ENCODE measurements around the gene PIP5K1B.

The PIP5K1B gene

GRCh38 chr9:68861436-68861835, 156.4 kb downstream of the PIP5K1B start:
- Histone ChIP-seq H3K27ac (no peak overlapping the region), H3K9me3 (ENCODE audit: low read depth, low read length) (no peaks in the 10 kb centered on the region), H3K36me3 (ENCODE audit: insufficient read depth, low read length) (no peaks in the 10 kb centered on the region), H3K9ac (ENCODE audit: insufficient read length) (no peak overlapping the region), H3K4me3 (no peak overlapping the region)
- no peak for DNase-seq (ENCODE audit: low read depth, low spot score)
- TF ChIP-seq EZH2 (IDR thresholded peaks at IDR 0.05), result no peak
- TF ChIP-seq POLR2AphosphoS5 (IDR thresholded peaks at IDR 0.05; ENCODE audit: borderline replicate concordance, low read depth, low read length), result no peak
- no peak for TF ChIP-seq FOXP2 (optimal IDR thresholded peaks at IDR 0.05; ENCODE audit: control extremely low read depth, extremely low read length, insufficient read depth)

DNA sequence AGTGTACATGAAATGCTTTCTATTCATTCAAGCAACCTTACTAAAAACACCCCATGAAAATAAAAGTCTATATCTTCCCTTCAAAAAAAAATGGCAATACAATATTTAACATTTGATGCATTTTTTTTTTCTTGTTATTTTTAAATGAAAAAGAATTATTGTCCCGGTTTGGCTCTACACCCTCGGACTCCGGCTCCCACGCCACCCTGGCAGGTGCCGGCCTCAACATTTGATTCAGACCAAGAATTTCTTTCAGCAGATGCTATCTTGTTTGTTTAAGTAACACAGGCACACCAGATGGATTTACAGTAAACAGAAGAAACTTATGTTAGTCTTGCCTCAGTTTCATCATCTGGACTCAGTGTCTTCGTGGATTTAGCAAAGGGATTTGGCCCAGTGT, 162.0 kb downstream of the PIP5K1B start:
- Histone ChIP-seq H3K36me3 (ENCODE audit: insufficient read depth, low read length) (no peaks in the 10 kb centered on the region), H3K4me3 (no peak overlapping the region), H3K27ac (no peak overlapping the region), H3K9ac (ENCODE audit: insufficient read length) (no peak overlapping the region), H3K9me3 (ENCODE audit: low read depth, low read length) (no peaks in the 10 kb centered on the region)
- TF ChIP-seq EZH2 (IDR thresholded peaks at IDR 0.05) (no peak), FOXP2 (optimal IDR thresholded peaks at IDR 0.05; ENCODE audit: control extremely low read depth, extremely low read length, insufficient read depth) (no peak), POLR2AphosphoS5 (IDR thresholded peaks at IDR 0.05; ENCODE audit: borderline replicate concordance, low read depth, low read length) (no peak)
- DNase-seq (ENCODE audit: low read depth, low spot score), result no peak

- Histone ChIP-seq H3K36me3 (ENCODE audit: insufficient read depth, low read length) (no peaks in the 10 kb centered on the region), H3K9ac (ENCODE audit: insufficient read length) (no peak overlapping the region), H3K4me3 (no peak overlapping the region), H3K27ac (no peak overlapping the region), H3K9me3 (ENCODE audit: low read depth, low read length) (no peaks in the 10 kb centered on the region)
- no peak for DNase-seq (ENCODE audit: low read depth, low spot score)
- TF ChIP-seq POLR2AphosphoS5 (IDR thresholded peaks at IDR 0.05; ENCODE audit: borderline replicate concordance, low read depth, low read length) (no peak), FOXP2 (optimal IDR thresholded peaks at IDR 0.05; ENCODE audit: control extremely low read depth, extremely low read length, insufficient read depth) (no peak), EZH2 (IDR thresholded peaks at IDR 0.05) (no peak)
These were observed 164.0 kb downstream of the PIP5K1B start for GRCh38 chr9:68869022-68869421.

DNA sequence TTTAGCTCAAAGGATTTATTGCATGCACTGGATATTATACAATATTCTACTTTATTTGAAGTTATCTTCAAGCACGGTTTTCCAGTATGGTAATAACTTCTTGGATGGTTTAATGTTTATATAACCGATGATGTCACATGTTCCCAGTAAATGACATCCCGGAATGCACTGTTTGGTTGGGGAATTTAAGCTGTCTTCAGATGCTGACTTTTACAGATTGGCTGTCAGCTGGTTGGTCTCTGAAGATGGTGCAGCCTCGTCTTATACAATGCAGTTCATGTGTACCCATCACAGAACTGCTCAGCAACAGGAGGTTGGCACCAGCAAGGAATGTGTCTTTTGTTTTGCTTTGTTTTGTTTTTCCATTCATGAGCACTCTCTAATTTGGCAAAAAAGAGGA, 165.0 kb downstream of the PIP5K1B start:
- H3K9ac ChIP-seq (ENCODE audit: insufficient read length), result no peak overlapping the region
- no peaks in the 10 kb centered on the region for H3K36me3 ChIP-seq (ENCODE audit: insufficient read depth, low read length)
- H3K9me3 ChIP-seq (ENCODE audit: low read depth, low read length), result no peaks in the 10 kb centered on the region
- TF ChIP-seq EZH2 (IDR thresholded peaks at IDR 0.05) (no peak), POLR2AphosphoS5 (IDR thresholded peaks at IDR 0.05; ENCODE audit: borderline replicate concordance, low read depth, low read length) (no peak), FOXP2 (optimal IDR thresholded peaks at IDR 0.05; ENCODE audit: control extremely low read depth, extremely low read length, insufficient read depth) (no peak)
- DNase-seq (ENCODE audit: low read depth, low spot score), result no peak
- H3K4me3 ChIP-seq, result no peak overlapping the region
- H3K27ac ChIP-seq, result no peak overlapping the region

DNA sequence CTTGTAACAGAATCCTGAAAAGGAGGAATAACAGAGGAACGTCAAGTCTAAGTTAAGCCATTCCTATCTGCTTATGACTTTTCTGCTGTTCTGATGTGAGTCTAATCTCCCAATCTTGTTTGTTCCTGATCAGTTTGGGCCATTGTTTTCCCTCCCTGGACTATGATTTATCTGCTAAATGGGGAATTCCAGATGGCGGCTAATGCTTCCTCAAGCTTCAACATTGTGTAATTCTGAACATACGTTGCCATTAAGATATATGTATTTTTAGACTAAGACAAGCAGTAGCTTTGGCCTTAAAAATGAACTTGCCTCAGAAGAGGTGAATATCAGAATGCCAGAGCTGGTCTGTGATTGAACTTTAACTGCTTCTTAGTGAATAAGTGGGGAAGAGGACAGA, 166.2 kb downstream of the PIP5K1B start:
- Histone ChIP-seq H3K9me3 (ENCODE audit: low read depth, low read length) (no peaks in the 10 kb centered on the region), H3K36me3 (ENCODE audit: insufficient read depth, low read length) (no peaks in the 10 kb centered on the region), H3K9ac (ENCODE audit: insufficient read length) (no peak overlapping the region), H3K27ac (no peak overlapping the region), H3K4me3 (no peak overlapping the region)
- TF ChIP-seq FOXP2 (optimal IDR thresholded peaks at IDR 0.05; ENCODE audit: control extremely low read depth, extremely low read length, insufficient read depth) (no peak), POLR2AphosphoS5 (IDR thresholded peaks at IDR 0.05; ENCODE audit: borderline replicate concordance, low read depth, low read length) (no peak), EZH2 (IDR thresholded peaks at IDR 0.05) (no peak)
- DNase-seq (ENCODE audit: low read depth, low spot score), result no peak

GRCh38 chr9:68872026-68872501, 167.0 kb downstream of the PIP5K1B start:
- TF ChIP-seq POLR2AphosphoS5 (IDR thresholded peaks at IDR 0.05; ENCODE audit: borderline replicate concordance, low read depth, low read length), result no peak
- no peak for TF ChIP-seq FOXP2 (optimal IDR thresholded peaks at IDR 0.05; ENCODE audit: control extremely low read depth, extremely low read length, insufficient read depth)
- Histone ChIP-seq H3K36me3 (ENCODE audit: insufficient read depth, low read length) (no peaks in the 10 kb centered on the region), H3K9ac (ENCODE audit: insufficient read length) (no peak overlapping the region), H3K4me3 (no peak overlapping the region), H3K9me3 (ENCODE audit: low read depth, low read length) (no peaks in the 10 kb centered on the region), H3K27ac (no peak overlapping the region)
- no peak for DNase-seq (ENCODE audit: low read depth, low spot score)

DNA sequence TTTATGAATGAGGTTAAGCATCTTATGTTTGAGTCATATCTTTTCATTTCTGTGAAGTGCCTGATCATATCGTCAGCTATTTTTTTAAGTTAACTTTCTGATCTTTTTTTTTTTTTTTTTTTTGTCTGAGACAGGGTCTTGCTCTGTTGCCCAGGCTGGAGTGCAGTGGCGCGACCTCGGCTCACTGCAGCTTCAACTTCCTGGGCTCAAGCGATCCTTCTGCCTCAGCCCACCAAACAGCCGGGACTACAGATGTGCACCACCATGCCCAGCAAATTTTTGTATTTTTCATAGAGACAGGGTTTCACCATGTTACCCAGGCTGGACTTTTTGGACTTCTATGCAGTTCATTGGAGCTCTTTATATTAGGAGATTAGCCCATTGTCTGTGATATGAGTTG, 168.1 kb downstream of the PIP5K1B start:
- Histone ChIP-seq H3K4me3 (no peak overlapping the region), H3K36me3 (ENCODE audit: insufficient read depth, low read length) (no peaks in the 10 kb centered on the region), H3K27ac (no peak overlapping the region), H3K9ac (ENCODE audit: insufficient read length) (no peak overlapping the region), H3K9me3 (ENCODE audit: low read depth, low read length) (no peaks in the 10 kb centered on the region)
- no peak for DNase-seq (ENCODE audit: low read depth, low spot score)
- TF ChIP-seq EZH2 (IDR thresholded peaks at IDR 0.05) (no peak), FOXP2 (optimal IDR thresholded peaks at IDR 0.05; ENCODE audit: control extremely low read depth, extremely low read length, insufficient read depth) (no peak), POLR2AphosphoS5 (IDR thresholded peaks at IDR 0.05; ENCODE audit: borderline replicate concordance, low read depth, low read length) (no peak)

- H3K9ac ChIP-seq (ENCODE audit: insufficient read length), result no peak overlapping the region
These were observed 171.2 kb downstream of the PIP5K1B start for GRCh38 chr9:68876273-68876672.

DNA sequence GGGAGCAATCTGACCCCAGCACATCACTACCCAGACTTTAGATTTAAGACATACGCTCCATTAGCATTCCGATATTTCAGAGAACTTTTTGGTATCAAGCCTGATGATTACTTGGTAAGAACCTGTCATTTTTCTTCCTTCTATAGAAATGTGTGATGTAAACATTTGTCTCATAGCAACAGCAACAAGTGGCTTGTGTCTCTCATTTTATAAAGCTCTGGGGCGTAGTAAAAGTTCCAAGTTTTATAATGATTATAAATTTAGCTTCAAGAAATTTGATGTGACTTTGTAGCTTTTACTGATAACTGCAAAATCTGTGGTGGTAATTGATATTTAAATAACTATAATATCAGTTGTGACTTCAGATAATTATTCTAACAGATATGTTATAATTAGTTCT, 171.6 kb downstream of the PIP5K1B start:
- Histone ChIP-seq H3K9me3 (ENCODE audit: low read depth, low read length) (no peaks in the 10 kb centered on the region), H3K4me3 (no peak overlapping the region), H3K27ac (no peak overlapping the region), H3K36me3 (ENCODE audit: insufficient read depth, low read length) (no peaks in the 10 kb centered on the region), H3K9ac (ENCODE audit: insufficient read length) (no peak overlapping the region)
- no peak for DNase-seq (ENCODE audit: low read depth, low spot score)
- TF ChIP-seq FOXP2 (optimal IDR thresholded peaks at IDR 0.05; ENCODE audit: control extremely low read depth, extremely low read length, insufficient read depth) (no peak), EZH2 (IDR thresholded peaks at IDR 0.05) (no peak), POLR2AphosphoS5 (IDR thresholded peaks at IDR 0.05; ENCODE audit: borderline replicate concordance, low read depth, low read length) (no peak)

More at GRCh38 chr9:68876273-68876672, 171.2 kb downstream of the PIP5K1B start:
- DNase-seq (ENCODE audit: low read depth, low spot score), result no peak
- no peak overlapping the region for H3K4me3 ChIP-seq
- H3K9me3 ChIP-seq (ENCODE audit: low read depth, low read length), result no peaks in the 10 kb centered on the region
- no peak for TF ChIP-seq FOXP2 (optimal IDR thresholded peaks at IDR 0.05; ENCODE audit: control extremely low read depth, extremely low read length, insufficient read depth)
- TF ChIP-seq EZH2 (IDR thresholded peaks at IDR 0.05), result no peak
- no peak for TF ChIP-seq POLR2AphosphoS5 (IDR thresholded peaks at IDR 0.05; ENCODE audit: borderline replicate concordance, low read depth, low read length)
- no peak overlapping the region for H3K27ac ChIP-seq
- H3K36me3 ChIP-seq (ENCODE audit: insufficient read depth, low read length), result no peaks in the 10 kb centered on the region
